ENCODE measurements around the gene ZNF530. TPM values are rescaled to one million over a fixed set of nuclear protein-coding genes. Genes with fewer than 3 reads are reported as not detected.

ZNF530 gene
- total RNA-seq, 2 donors from 2014 or later, result 1.2 to 1.7 TPM

DNA sequence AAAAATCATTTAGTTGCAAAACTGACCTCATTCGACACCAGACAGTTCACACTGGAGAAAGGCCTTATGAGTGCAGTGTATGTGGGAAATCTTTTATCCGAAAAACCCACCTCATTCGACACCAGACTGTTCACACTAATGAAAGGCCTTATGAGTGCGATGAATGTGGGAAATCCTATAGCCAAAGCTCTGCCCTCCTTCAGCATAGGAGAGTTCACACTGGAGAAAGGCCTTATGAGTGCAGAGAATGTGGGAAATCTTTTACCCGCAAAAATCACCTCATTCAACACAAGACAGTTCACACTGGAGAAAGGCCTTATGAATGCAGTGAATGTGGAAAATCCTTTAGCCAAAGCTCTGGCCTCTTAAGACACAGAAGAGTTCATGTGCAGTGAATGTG lies 7.2 kb downstream of the ZNF530 start:
- ATAC-seq, result no peak
- DNase-seq, result no peak
- intact Hi-C loops (cut with DNase I, micrococcal nuclease), result no loop called here

DNA sequence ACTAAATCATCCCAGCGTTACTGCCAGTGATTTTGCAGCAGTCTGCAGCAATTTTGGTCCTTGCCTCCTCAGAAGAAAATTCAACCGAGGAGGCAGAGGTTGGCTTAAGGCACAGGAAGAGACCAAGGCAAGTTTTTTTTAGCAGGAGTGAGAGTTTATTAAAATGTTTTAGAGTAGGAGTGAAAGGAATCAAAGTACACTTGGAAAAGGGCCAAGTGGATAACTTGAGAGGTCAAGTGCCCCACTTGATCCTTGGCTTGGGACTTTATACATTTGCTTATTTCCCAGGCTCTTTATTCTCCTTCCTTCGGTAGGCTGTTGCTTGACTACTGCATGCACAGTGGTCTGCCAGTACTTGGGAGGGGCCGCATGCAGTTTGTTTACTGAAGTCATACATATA lies 11.4 kb downstream of the ZNF530 start:
- no peak for DNase-seq
- intact Hi-C loops (cut with DNase I, micrococcal nuclease), result no loop called here
- ATAC-seq, result no peak

DNA sequence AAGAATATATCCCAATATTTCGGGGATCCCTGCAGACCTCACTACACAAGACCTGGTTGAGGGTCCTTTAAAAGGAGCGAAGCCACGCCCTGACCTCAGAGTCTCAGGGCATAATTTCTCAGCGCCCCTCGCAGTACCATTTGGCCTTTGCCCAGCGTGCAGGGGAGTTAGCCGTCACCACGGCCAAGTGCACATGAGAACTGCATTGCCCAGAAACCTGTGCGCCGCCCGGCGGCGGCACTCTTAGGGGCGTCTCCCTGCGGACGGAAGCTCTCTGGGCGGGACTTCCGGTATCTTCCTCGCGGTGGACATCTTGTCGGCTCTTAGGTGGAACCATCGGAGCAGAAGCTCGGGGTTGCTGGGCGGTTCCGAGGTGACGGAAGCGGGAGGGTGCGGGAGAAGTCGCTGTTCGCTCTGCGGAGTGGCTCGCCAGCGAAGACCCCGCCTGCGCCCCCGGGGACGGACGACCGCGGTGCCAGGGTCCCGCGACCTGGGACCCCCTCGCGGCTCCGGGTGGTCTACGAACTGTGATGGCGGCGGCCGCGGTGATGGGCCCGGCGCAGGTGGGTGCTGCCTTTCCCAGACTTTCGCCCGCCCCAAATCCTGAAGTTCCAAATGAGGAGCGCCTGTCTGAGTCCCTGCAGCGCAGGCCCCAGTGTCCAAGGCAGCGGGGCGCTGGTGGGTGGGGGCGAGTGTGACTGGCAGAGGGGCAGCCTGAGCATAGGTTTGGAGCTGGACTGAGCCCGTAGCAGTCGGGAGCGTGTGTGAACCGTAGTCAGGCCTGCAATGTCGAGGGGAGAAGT lies 14.5 kb downstream of the ZNF530 start, which contains the start of gene ZNF134:
TSS of gene ZNF134 (plus strand) at position 302 of the 803 bp plus-strand sequence. CDS start 5,227 bp downstream, outside the sequence.
- peak; percentile 90 to 97 for DNase-seq
- intact Hi-C loops (cut with DNase I, micrococcal nuclease), result no loop called here
- peak; percentile 100 for ATAC-seq

DNA sequence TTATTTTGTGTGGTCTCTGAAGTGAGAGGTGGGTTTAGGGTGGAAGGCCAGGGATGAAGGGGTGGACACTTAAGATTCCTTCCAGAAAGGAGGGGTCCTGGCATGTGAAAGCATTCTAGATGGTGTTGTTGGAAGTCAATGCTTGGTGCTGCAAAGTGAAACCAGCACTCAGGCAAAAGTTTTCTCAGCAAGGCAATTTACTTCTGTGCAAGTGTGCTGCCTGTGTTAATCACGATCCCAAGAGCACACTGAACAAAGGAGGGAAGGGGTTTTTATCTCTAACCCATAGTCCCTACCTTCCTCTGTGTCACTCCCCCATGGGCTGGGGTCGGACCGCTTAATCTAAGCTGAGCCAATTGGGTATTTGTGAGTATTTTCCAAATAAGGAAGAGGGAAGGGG lies 15.7 kb downstream of the ZNF530 start:
- ATAC-seq (no peak), DNase-seq (no peak)
- intact Hi-C loops (cut with DNase I, micrococcal nuclease), result no loop called here

DNA sequence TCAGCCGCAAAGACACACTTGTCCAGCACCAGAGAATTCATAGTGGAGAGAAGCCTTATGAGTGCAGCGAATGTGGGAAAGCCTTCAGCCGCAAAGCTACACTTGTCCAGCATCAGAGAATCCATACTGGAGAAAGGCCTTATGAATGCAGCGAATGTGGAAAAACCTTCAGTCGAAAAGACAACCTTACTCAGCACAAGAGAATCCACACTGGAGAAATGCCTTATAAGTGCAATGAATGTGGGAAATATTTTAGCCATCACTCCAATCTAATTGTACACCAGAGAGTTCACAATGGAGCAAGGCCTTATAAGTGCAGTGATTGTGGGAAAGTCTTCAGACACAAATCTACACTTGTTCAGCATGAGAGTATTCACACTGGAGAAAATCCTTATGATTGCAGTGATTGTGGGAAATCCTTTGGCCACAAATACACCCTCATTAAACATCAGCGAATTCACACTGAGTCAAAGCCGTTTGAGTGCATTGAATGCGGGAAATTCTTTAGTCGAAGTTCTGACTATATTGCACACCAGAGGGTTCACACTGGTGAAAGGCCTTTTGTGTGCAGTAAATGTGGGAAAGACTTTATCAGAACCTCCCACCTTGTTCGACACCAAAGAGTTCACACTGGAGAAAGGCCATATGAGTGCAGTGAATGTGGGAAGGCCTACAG lies 21.1 kb downstream of the ZNF530 start:
- DNase-seq (no peak), ATAC-seq (no peak)
- intact Hi-C loops (cut with DNase I, micrococcal nuclease), result no loop called here

DNA sequence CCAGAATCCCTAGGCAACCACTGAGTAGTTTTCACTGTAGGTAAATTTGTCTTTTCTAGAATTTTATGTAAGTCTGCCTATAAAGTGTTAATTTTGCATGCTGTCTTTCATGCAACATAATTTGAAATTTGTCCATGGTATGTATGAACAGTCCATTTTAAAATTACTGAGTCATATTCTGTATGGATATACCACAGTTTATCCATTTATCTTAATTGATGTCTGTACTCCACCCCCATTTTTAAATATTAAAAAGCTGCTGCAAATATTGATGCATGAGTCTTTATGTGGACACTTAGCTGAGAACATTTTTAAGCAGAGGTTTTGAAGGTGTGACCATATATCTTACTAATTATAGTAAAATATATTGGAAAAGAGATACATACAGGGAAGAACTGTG lies 23.4 kb downstream of the ZNF530 start:
- DNase-seq (no peak), ATAC-seq (no peak)

DNA sequence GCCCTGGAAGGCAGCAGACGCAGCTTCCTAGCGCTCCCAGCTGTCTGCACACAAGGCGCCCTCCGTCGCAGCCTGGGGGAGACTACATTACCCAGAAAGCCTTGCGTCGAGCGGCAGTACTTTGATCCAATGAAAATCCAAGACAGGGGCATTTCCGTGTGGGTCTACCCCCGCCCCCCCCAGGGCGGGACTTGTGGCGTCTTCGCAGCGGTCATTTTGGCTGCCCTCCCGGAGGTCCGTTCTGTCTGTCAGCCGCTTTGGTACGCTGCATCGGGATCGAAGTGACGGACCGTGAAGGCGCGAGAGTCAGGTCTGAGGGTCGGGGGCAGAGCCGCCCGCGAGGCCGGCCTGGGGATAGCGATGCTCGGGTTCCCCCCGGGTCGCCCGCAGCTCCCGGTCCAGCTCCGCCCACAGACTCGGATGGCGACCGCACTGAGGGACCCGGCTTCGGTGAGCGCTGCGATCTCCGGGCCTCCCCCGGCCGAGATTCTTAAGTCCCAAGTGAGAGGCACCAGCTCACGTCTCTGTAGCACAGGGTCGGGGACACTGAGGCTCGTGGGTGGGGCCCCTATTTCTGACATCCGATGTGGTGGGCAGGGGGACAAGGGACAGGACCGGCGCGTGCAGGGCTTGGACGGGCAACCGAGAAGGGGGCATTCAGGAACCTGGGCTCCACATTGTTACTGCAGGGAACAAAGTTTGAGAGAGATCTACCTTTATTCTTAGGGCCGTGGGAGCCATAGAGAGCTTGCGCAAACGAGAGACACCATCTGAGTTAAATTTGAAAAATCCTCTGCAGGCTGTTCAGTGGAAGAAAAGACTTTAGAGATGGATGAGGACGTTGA lies 33.5 kb downstream of the ZNF530 start, which contains the start of gene ZNF211:
TSS of gene ZNF211 (plus strand) at position 182 of the 845 bp plus-strand sequence. CDS start at position 361, 179 bp downstream.
- peak; percentile 93 to 96 for DNase-seq
- ATAC-seq, result peak; percentile 100
- intact Hi-C loops (cut with DNase I, micrococcal nuclease), result no loop called here

More for the DNA sequence above, 23.4 kb downstream of the ZNF530 start:
- intact Hi-C loops (cut with DNase I, micrococcal nuclease), result no loop called here

DNA sequence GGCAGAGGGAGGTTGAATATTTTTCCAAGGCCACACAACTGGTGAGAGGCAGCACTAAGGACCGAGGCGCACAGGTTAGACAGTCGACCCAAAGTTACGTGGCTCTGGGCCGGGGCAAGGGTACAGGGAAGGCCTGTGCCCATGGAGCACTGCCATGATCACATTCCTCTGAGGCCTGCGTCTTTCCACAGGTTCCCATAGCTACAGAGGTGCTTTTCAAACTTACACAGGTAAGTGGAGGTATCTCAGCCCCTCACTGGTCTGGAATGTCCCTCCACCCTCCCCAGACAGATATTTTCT lies 34.1 kb downstream of the ZNF530 start:
- intact Hi-C loops (cut with DNase I, micrococcal nuclease), result no loop called here
- DNase-seq, result no peak
- ATAC-seq, result no peak

DNA sequence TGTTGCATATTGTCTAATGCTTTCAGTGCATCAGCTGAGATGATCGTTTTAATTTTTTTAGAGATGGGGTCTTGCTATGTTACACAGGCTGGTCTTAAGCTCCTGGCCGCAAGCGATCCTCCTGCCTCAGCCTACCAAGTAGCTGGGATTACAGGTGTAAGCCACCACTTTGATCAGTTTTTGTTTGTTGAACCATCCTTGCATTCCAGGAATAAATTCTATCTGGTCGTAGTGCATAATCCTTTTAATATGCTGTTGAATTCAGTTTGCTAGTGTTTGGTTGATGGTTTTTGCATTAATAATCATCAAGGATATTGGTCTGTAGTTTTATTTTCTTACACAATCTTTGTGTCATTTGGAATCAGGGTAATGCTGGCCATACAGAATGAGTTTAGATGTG lies 37.7 kb downstream of the ZNF530 start:
- DNase-seq (no peak), ATAC-seq (no peak)
- intact Hi-C loops (cut with DNase I, micrococcal nuclease), result no loop called here

DNA sequence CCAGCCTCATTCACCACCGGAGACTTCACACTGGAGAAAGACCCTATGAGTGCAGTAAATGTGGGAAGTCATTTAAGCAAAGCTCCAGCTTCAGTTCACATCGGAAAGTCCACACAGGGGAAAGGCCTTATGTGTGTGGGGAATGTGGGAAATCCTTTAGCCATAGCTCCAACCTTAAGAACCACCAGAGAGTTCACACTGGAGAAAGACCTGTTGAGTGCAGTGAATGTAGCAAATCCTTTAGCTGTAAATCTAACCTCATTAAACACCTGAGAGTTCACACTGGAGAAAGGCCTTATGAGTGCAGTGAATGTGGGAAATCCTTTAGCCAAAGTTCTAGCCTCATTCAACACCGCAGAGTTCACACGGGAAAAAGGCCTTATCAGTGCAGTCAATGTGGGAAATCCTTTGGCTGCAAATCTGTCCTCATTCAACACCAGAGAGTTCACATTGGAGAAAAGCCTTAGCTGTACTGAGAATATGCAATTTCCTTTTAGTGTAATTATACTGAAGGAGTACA lies 42.1 kb downstream of the ZNF530 start:
- intact Hi-C loops (cut with DNase I, micrococcal nuclease), result no loop called here

DNA sequence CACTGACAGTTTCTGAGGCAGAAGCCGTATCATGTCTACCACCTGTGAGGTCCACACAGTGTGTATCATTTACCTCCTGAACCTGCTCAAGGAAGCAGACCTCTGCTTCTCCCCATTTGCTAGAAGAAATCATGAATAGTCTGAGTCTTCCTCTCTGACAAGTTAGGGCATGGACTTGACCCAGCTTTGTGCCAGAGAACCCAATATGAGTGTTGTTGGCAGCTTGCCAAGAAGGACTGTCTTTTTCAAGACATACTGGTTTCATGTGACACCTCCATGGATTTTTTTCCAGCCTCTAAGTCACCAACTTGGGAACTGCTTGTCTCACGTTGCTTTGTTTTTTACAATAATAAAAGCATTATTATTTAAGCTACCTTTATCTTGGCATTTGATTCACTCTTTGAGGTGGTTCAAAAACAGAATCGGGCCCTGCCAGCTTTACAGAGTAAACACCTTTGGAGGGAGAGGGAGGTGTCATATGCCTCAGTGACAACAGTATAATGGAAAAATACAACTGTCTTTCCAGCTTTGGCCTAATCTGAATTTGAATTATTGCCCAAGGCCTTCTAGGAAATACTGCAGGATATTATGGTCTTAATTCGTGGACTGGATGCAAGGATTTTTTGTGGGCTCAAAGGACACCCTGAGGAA lies 42.8 kb downstream of the ZNF530 start:
- intact Hi-C loops (cut with DNase I, micrococcal nuclease), result no loop called here
- DNase-seq (no peak), ATAC-seq (no peak)

More for the DNA sequence above, 42.1 kb downstream of the ZNF530 start:
- no peak for DNase-seq
- no peak for ATAC-seq

DNA sequence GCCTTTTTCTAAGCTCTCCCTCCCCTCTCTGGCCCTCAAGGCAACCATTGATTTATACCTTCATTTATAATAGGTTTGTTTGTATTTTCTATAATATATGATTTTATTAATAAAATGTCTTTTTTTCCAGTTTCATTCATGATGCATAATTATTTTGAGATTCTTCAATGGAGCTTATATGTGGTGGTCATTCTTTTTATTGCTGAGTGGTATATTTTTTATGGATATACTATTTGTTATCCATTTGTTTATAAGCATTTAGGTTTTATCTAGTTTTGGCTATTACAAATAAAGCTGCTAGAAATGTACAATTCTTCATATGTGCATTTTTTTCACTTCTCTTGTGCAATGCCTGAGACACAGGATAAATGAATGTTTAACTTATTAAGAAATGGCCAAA lies 44.0 kb downstream of the ZNF530 start:
- intact Hi-C loops (cut with DNase I, micrococcal nuclease), result no loop called here
- DNase-seq (no peak), ATAC-seq (no peak)

DNA sequence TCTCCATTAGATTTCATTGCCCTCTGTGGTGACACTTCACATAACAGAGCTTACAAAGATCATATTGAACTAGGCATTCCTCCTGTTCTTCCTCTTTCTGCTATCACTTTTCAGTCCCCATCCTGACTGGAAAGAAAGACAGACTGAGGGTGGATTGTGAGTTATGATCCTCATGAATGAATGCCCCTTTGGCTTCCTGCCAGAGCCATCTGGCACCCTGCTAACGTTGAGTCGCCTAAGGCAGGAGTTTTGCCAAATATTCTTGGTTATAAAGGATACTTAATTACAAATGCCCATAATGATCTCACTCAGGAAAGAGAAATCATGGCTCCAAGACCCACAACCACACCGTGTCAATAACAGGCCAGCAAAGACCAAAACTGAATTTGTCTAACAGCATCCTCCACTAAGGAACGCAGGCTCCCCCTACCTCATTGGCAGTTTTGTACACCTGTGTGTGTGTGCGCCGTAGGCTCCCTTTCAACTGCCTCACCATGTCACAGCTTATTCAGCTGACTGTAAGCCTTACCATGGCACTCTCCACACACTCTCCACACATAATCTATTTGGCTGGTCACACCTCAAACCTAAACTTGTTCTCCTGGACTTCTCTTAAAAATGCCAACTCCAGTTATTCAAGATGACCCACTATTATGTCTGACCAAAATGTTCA lies 48.8 kb downstream of the ZNF530 start:
- DNase-seq (no peak), ATAC-seq (no peak)
- intact Hi-C loops (cut with DNase I, micrococcal nuclease), result no loop called here

DNA sequence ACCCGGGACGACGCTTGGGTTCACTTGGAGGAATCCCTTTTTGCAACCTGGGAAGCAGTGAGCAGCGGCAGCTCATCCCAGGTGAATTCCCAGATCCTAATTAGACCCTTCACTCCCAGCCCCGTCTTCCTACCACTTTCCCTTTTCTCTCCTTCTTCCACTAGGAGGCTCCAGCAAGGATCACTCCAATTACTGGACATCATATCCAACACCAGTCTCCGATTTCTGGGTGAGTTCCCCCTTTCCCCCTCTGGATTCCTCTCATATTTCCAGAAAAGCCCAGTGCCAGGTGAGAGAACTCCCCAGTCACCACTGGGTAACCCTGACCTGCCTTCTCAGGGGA lies 51.9 kb downstream of the ZNF530 start:
- ATAC-seq (no peak), DNase-seq (no peak)
- intact Hi-C loops (cut with DNase I, micrococcal nuclease), result no loop called here

DNA sequence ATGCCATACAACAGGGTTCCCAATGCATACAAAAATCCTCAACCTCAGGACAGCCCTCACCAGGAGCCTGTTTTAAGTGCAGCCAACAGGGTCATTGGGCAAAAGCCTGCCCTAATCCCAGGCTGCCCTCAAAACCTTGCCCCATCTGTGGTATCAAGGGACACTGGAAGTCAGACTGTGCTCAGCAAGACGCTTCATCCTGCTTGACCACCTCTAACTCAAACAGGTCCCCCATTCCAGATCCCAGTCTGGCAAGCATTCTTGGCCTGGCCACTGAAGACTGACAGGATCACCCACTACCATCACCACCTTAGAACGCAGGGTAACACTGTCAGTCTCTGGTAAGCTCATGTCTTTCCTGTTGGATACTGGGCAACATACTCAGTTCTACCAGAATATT lies 54.0 kb downstream of the ZNF530 start:
- intact Hi-C loops (cut with DNase I, micrococcal nuclease), result no loop called here
- DNase-seq, result no peak
- ATAC-seq, result no peak

DNA sequence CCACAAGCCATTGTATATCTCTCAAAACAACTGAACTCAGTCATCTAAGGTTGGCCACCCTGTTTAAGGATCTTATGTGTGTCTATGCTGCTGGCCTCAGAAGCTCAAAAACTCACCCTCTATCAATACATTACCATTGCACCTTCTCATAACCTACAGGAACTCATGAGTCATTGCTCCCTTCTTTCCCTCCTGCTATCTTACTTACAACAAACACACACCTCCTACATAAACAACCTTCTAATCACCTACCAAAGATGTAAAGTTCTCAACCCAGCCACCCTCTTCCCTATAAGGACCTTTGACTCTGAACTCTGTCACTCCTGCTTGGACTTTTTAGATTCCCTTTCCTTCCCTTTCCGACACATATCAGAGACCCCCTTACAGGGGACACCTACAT lies 55.8 kb downstream of the ZNF530 start:
- ATAC-seq (no peak), DNase-seq (no peak)
- intact Hi-C loops (cut with DNase I, micrococcal nuclease), result no loop called here

DNA sequence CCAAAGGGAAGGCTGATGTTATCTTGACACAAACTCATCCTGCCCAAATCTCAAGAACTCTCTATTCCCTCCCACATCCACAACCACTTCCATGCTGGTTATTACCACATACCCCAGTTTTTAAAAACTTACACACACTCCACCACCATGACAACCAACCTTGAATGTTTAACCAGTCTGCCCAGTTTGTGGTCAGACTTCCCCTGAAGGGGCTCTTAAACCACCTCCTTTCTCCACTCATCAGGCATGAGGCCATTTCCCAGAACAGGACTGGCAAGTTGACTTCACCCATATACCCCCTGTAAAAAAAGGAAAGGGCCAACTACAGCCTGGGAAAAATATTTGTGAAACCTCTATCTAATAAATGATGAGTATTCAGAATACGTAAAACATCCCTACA lies 56.7 kb downstream of the ZNF530 start:
- ATAC-seq (no peak), DNase-seq (no peak)
- intact Hi-C loops (cut with DNase I, micrococcal nuclease), result no loop called here
